GM20000 (cell line): ENCODE measurements around the gene SCG2.

ENCODE experiments used
- DNase-seq: peaks from one replicate; pipeline ENCODE4 v3.0.0; 2012; ENCODE audit warnings: low spot score
- CTCF ChIP-seq: IDR thresholded peaks from 2 replicates; pipeline ENCODE4 v1.5.1; 2012; ENCODE audit warnings: mild to moderate bottlenecking, control low read depth; ENCODE audit errors: extremely low read depth, missing control alignments

The SCG2 gene

GRCh38 chr2:223578846-223579245, 23.3 kb downstream of the SCG2 start:
- no peak for TF ChIP-seq CTCF
- no peak for DNase-seq

DNA sequence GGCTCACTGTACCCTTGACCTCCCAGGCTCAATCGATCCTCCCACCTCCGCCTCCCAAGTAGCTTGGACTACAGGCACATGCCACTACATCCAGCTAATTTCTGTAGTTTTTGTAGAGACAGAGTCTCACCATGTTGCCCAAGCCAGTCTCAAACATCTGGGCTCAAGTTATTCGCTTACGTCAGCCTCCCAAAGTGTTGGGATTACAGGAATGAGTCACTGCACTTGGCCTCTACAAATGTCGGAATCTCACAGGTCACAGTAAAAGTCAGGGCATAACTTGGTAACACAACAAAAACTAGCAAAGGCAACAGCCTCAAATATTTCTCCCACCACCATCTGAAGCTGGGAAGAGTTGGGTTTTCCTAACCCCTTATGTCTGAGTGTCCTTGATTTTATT, 25.3 kb downstream of the SCG2 start:
- TF ChIP-seq CTCF = no peak
- no peak for DNase-seq

DNA sequence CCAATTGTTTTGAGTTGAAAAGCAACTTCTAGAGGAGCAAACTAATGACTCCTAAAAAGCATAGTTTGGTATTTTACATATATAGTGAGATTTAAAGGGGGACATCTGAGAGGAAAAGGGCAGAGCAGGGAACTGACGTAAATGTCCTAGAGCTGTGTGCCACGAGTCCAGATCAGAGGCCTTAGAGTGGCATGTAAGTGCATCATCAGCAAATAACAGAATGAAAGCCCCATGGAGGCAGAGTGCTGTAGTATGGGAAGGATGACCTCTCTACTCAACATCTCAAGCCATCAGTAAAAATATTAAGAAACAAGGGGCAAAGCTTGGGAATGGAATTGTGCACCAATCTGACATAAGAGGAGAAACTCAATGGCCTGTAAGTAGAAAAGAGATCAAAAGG, 31.4 kb downstream of the SCG2 start:
- TF ChIP-seq CTCF = no peak

DNA sequence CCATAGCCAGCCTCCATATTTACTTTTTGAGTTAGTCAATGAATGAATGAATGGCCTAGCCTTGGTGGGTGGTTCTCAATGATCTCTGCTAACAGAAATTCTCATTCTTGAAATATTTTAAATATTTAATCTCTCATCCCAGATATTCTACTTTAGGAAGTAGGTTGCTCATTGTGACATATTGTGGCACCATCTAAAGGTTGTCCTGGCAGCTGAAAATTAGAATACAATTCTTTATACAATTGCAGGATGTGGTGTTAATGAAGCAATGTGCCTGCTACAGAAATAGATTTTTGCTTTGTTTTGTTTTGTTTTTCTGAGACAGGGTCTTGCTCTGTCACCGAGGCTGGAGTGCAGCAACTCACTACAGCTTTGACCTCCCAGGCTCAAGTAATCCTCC, 35.8 kb downstream of the SCG2 start:
- TF ChIP-seq CTCF = no peak
- DNase-seq = no peak

More for the DNA sequence above, 31.4 kb downstream of the SCG2 start:
- no peak for DNase-seq

DNA sequence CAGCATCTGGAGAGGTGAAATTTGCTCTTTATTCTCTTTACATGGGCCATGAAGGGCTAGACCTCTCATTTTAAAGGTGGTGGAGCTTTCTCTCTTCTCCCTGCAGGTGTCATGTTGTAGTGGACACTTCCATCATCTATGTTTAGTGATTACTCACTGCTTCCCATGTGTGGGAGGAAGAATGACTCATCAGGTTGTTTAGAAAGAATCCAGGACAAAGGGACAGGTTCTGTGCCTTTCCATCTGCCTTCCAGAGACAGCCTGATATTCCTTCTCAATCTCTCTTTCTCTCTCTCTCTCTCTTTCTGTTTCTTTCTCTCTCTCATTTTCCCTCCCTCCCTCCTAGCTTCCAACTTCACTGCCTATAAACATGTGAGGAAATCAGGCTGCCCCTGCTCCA, 38.7 kb downstream of the SCG2 start:
- no peak for DNase-seq
- no peak for TF ChIP-seq CTCF

DNA sequence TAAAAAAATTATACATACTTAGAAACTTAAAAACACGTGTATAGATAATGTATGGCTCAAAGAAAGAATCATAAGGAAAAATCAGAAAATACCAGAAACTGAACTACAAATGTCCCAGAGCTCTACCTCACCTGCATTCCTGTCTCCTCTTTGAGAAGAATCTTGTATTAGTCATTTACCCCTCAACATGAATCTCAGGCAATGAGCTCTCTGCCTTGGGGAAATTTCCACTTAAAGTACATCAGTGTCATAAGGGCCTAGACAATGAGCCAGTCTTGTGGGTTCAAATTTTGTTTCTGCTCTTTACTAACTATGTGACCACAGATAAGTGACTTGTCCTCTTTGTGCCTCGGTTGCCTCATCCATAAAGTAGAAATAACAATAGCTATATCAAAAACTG, 40.1 kb downstream of the SCG2 start:
- no peak for DNase-seq
- TF ChIP-seq CTCF = no peak

DNA sequence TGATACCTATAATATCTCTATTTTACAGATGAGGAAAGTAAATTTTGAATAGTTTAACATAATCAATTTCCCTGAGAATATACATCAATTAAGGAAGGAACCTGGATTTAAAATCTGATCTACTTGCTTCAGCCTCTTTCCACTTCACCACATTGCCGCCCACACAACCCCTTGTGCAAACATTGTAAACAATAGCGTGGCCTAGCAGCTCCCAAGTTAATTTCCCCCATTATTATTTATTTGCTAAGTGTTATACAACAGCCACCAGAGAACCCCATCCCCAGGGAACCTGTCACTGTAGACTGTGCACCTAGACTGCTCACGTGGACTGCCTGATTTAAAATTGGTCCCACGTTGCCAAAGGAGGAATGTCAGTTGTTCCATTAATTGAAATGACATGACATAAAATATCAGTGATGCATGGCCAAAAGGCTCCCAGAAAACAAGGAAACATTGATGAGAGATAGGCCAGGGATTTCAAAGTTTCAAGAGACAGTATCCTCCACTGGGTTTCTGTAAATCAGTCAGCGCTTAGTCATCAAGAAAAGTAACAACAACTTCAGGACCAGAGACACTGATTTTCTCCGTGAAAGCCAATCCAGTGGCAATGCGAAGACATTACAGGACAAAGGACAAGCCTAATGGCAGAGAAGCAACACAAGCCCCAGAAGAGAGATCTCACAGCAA, 41.3 kb downstream of the SCG2 start:
- no peak for DNase-seq
- no peak for TF ChIP-seq CTCF
